ENCODE measurements around the gene MEP1B.
"Not testable (repeated sequence)": the region's sequence is repeated elsewhere in the genome, so short reads cannot be mapped to it uniquely, and the experiment has no call there.

Gene MEP1B

DNA sequence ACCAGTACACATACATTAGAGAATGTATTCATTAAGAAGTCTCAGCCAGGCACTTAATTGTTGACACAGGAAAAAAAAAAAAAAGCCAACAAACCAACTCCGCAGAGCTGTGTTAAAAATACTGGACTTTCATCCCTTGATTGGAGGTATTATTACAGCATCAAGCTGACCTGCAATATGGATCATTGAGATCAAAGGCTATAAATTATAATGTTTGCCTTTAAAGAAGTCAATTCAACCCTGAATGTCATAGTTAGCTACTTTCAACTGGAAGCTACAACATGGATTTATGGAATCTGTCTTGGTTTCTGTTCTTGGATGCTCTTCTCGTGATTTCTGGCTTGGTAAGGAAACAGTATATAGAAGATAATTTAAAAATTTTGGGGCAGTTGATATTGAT lies at the start of gene MEP1B:
MEP1B (plus strand) TSS at position 250 of the 400 bp plus-strand sequence; CDS start at position 282, 32 bp downstream.
- TF ChIP-seq, protein P1, sequence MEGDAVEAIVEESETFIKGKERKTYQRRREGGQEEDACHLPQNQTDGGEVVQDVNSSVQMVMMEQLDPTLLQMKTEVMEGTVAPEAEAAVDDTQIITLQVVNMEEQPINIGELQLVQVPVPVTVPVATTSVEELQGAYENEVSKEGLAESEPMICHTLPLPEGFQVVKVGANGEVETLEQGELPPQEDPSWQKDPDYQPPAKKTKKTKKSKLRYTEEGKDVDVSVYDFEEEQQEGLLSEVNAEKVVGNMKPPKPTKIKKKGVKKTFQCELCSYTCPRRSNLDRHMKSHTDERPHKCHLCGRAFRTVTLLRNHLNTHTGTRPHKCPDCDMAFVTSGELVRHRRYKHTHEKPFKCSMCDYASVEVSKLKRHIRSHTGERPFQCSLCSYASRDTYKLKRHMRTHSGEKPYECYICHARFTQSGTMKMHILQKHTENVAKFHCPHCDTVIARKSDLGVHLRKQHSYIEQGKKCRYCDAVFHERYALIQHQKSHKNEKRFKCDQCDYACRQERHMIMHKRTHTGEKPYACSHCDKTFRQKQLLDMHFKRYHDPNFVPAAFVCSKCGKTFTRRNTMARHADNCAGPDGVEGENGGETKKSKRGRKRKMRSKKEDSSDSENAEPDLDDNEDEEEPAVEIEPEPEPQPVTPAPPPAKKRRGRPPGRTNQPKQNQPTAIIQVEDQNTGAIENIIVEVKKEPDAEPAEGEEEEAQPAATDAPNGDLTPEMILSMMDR (IDR thresholded peaks at IDR 0.05; ENCODE audit: low read depth, low read length): no peak
- no peak for DNase-seq (ENCODE audit: low read depth in 2 of 2)
- no peak within 1 kb of the TSS for H3K4me3 ChIP-seq (replicated peaks in 1 of 2; ENCODE audit: low read depth in 2 of 2, low read length in 2 of 2)

DNA sequence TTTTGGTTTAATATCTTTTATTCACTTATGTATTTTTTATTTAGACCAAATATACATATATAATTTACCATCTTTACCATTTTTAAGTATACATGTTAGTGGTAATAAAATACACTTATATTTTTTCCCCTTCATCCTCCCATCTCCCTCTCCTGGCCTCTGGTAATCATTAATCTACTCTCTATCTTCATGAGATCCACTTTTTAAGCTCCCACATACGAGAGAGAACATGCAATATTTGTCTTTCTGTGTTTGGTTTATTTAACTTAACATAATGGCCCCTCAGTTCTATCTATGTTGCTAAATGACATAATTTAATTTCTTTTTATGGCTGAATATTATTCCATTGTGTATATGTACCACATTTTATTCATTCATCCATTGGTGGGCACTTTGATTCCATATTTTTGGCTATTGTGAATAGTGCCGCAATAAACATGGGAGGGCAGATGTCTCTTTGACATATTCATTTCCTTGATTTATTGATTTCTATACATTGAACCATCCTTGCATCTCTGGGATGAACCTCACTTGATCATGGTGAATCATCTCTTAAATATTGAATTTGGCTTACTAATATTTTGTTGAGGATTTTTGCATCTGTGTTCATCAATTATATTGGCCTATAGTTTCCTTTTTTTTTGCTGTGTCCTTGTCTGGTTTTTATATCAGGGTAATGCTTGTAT lies 41.5 kb upstream of the MEP1B start:
- no peak for DNase-seq (ENCODE audit: low read depth in 2 of 2)
- H3K4me3 ChIP-seq (replicated peaks in 1 of 2; ENCODE audit: low read depth in 2 of 2, low read length in 2 of 2): no peak overlapping the region
- TF ChIP-seq, protein P1 (IDR thresholded peaks at IDR 0.05; ENCODE audit: low read depth, low read length): no peak

DNA sequence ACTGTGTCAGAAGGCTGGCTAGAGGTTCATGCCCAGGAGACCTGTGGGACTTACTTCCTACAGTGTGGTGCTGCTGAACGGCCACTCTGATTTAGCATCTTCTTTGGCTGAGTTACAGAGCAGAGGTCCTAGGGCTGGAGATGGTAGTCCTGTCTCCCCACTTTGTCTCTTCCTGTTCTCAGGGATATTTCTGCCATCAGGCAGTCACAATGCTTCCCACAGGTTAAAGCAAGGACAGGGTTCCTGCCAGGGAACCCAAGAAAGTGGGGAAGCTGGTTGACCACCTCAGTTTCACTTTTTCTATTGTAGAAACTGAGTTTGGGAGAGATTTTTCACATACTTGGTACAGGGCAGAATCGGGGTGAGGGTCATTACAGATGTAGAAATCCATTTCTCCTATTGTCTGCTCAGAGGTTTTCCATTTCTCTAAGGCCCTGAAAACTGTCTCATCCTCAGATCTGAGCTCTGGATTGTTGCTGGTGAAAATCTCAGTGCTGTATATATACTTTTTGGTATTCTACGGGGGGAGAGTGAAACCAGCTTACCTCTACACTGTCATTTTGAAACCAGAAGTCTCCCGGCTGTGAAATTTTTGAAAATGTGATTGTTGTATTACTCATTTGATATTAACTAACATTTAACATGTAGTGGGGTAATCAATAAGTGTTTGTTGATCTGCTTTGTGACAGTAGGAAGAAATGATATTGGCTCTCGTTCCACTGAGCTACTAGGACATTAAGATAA lies 37.0 kb upstream of the MEP1B start:
- TF ChIP-seq, protein P1 (IDR thresholded peaks at IDR 0.05; ENCODE audit: low read depth, low read length): no peak
- DNase-seq (ENCODE audit: low read depth in 2 of 2): no peak
- H3K4me3 ChIP-seq (replicated peaks in 1 of 2; ENCODE audit: low read depth in 2 of 2, low read length in 2 of 2): no peak overlapping the region

DNA sequence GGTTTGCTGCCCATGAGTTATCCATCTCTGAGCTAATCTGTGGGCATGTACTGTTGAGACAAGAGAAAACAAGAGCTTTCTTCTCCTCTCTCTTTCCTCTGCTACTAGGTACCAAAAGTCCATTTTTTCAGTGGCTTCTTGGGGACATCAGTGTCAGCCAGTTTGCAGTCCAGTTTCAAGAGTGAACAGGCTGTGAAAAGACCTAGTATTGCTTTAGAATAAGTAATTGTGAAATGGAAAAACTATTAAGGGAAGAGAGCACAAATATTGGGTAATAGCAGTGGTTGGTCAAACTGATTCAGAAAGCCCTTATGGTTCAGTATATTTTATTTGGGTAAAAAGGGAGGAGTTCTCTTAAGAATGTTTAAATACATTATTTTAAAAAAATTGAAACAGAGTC lies 33.0 kb upstream of the MEP1B start:
- H3K4me3 ChIP-seq (replicated peaks in 1 of 2; ENCODE audit: low read depth in 2 of 2, low read length in 2 of 2): no peak overlapping the region
- TF ChIP-seq, protein P1 (IDR thresholded peaks at IDR 0.05; ENCODE audit: low read depth, low read length): no peak
- peak in 1 of 2 donors; percentile 7 for DNase-seq (ENCODE audit: low read depth in 2 of 2)

DNA sequence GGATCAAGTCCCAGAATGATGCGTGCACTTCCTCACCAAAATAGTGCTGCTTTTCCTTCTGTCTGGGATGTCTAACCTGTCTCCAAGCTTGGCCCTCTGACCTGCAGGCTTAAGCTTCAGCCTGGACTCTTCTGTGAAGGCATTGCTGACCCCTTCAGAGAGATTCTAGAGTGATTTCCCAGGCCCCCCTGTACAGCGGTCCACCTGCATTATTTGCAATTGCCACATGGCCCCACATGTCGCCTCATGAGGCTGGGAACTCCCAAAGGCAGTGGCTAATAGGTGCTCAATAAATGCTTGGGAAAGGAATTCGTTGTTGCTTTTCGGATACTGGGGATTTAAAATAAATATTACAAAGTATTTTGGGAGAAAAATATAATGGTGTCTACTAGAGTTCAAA lies 32.3 kb upstream of the MEP1B start:
- no peak overlapping the region for H3K4me3 ChIP-seq (replicated peaks in 1 of 2; ENCODE audit: low read depth in 2 of 2, low read length in 2 of 2)
- TF ChIP-seq, protein P1 (IDR thresholded peaks at IDR 0.05; ENCODE audit: low read depth, low read length): no peak
- DNase-seq (ENCODE audit: low read depth in 2 of 2): no peak

DNA sequence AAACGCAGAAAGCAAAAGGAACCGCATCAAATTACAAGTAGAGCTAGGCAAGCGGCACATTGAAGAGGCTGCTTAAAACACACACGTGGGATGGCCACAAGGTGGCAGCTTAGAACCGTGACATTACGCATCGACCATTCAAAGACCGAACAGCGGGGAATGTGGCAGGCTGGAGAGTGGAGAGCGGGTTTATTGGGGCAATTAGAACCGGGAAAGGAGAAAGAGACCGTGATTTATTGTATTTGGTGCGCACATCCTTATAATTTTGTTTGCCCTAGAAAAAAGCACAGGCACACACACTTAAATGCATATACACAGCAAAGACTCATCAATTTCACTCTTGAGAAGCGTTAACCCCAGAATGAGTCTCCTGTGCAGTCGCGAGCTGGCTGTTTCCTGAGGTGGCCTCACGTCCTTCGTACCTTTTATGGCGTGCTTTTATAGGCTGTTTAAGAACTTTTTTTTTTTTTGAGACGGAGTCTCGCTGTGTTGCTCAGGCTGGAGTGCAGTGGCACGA lies 31.7 kb upstream of the MEP1B start:
- TF ChIP-seq, protein P1 (IDR thresholded peaks at IDR 0.05; ENCODE audit: low read depth, low read length): peak; percentile 80
- no peak overlapping the region for H3K4me3 ChIP-seq (replicated peaks in 1 of 2; ENCODE audit: low read depth in 2 of 2, low read length in 2 of 2)
- peak; percentile 91 to 92 for DNase-seq (ENCODE audit: low read depth in 2 of 2)

DNA sequence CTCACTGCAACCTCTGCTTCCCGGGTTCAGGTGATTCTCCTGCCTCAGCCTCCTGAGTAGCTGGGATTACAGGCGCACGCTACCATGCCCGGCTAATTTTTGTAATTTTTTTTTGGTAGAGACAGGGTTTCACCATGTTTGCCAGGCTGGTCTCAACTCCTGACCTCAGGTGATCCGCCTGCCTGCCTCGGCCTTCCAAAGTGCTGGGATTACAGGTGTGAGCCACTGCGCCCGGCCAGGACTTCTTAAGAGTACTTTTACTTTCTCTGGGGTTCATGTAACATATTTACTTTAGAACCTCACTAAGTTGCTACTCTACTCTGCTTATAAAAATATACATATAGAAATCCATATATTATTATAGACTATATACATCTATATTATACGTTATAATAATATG lies 31.2 kb upstream of the MEP1B start:
- not testable (repeated sequence) for H3K4me3 ChIP-seq (replicated peaks in 1 of 2; ENCODE audit: low read depth in 2 of 2, low read length in 2 of 2); DNase-seq (ENCODE audit: low read depth in 2 of 2)

All from cardiac fibroblast (primary cell).